Neural progenitor cell (in vitro differentiated cells): ENCODE data around the gene GNAS.

ENCODE experiments used
- EZH2 ChIP-seq: fragments of 200-600 bp; sonication (generic); IDR thresholded peaks from 2 replicates; pipeline ENCODE4 v1.6.1; 2017; ENCODE audit warnings: antibody characterized with exemption, mild to moderate bottlenecking, moderate library complexity
- EZH2phosphoT487 ChIP-seq: fragments of 200-600 bp; sonication (generic); IDR thresholded peaks from 2 replicates; pipeline ENCODE4 v1.6.1; 2017; ENCODE audit warnings: antibody characterized with exemption
- TF ChIP-seq, protein P1 (sequence below): fragments of 200-600 bp; sonication (generic); IDR thresholded peaks from 2 replicates; pipeline ENCODE4 v1.5.1; 2017; ENCODE audit warnings: antibody characterized with exemption, mild to moderate bottlenecking

DNA sequence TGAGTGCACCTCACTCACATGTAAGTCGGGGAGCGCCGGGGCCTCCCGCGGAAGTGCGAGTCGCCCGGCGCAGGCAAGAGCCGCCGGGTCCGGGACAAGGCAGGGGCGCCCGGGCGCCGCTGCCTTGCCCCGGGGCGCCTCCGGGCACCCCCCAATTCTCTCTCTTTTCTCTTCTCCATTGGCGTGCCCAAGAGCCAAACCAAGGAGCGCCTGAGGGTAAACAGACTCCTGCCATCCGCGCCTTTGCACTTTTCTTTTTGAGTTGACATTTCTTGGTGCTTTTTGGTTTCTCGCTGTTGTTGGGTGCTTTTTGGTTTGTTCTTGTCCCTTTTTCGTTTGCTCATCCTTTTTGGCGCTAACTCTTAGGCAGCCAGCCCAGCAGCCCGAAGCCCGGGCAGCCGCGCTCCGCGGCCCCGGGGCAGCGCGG is 36.8 kb downstream of the GNAS start:
- TF ChIP-seq, protein P1, sequence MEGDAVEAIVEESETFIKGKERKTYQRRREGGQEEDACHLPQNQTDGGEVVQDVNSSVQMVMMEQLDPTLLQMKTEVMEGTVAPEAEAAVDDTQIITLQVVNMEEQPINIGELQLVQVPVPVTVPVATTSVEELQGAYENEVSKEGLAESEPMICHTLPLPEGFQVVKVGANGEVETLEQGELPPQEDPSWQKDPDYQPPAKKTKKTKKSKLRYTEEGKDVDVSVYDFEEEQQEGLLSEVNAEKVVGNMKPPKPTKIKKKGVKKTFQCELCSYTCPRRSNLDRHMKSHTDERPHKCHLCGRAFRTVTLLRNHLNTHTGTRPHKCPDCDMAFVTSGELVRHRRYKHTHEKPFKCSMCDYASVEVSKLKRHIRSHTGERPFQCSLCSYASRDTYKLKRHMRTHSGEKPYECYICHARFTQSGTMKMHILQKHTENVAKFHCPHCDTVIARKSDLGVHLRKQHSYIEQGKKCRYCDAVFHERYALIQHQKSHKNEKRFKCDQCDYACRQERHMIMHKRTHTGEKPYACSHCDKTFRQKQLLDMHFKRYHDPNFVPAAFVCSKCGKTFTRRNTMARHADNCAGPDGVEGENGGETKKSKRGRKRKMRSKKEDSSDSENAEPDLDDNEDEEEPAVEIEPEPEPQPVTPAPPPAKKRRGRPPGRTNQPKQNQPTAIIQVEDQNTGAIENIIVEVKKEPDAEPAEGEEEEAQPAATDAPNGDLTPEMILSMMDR, result no peak
- TF ChIP-seq EZH2 (no peak), EZH2phosphoT487 (no peak)
